Measurements from ENCODE around the gene TPRA1. TPM values are rescaled to one million over a fixed set of nuclear protein-coding genes. Genes with fewer than 3 reads are reported as not detected.

TPRA1 gene
- total and polyA plus RNA-seq, 2 of the 4 experiments (the other 2 are of a cell fraction) = 17.9 to 40.1 TPM

DNA sequence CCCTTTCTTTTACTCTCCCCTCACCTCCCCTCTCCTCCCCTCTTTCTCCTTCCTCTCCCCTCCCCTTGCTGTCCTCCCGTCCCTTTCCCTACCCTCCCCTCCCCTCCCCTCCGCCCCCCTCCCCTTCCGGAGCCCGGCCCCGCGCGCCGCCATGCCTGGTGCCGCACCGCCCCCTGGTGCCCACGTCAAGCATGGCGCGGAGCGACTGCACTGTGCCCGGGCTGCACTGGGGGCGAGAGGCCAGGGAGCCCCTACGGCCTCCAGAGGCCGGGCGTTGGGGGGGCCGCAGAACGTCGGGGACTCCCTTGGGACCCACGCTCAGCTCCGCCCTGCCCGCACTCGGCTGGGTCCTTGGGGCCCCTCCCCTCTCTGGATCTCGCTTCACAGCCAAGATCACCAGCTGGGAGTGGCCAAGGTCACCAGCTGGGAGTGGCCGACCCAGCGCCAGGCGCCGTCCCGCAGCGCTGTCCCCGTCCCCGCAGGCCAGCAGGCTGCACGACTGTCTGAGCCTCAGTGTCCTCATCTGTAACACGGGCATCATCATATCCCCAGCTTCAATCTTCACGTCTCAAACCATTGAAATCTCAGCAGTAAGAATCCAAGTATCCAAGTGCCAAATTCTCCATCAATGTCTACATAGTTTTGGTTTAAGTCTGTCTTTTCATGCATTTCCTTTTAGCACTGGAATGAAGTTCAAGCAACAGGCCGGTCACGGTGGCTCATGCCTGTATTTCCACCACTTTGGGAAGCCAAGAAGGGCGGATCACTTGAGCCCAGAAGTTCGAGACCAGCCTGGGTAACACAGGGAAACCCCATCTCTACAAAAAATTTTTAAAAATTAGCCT lies 42.5 kb downstream of the TPRA1 start:
- Histone ChIP-seq H3K27ac (ENCODE audit: insufficient read depth, low read length) (no peak overlapping the region), H4K91ac (ENCODE audit: insufficient read depth, low read depth, low read length) (no peak overlapping the region; the same call in 1 of the 2 replicates), H3K36me3 (ENCODE audit: control insufficient read depth, insufficient read depth, low read length) (no peaks in the 10 kb centered on the region), H3K79me1 (ENCODE audit: low read depth in 1 of 2, low read length in 2 of 2) (no peaks in the 10 kb centered on the region), H3K4me2 (ENCODE audit: low read depth, low read length) (peak overlapping the region; percentile 94), H3K18ac (ENCODE audit: low read depth, low read length) (no peak overlapping the region; the same call in 1 of the 2 replicates), H3K9me1 (ENCODE audit: insufficient read depth, low read length) (no peaks in the 10 kb centered on the region), H3K27me3 (ENCODE audit: control insufficient read depth, insufficient read depth, low read length) (peaks cover 7% of the 10 kb centered on the region), H2BK120ac (ENCODE audit: low read depth, low read length) (no peak overlapping the region), H3K9me3 (ENCODE audit: control insufficient read depth, insufficient read depth, low read length) (no peaks in the 10 kb centered on the region), H2BK5ac (ENCODE audit: low read depth, low read length, poor library complexity, severe bottlenecking) (no peak overlapping the region), H4K8ac (ENCODE audit: low read depth in 2 of 2, low read length in 2 of 2) (peak overlapping the region; percentile 78 to 85; a peak in 3 of 4 replicates), H3K23ac (ENCODE audit: low read depth, low read length) (no peak overlapping the region), H4K5ac (ENCODE audit: low read depth, low read length) (no peak overlapping the region; the same call in 1 of the 2 replicates), H2AK5ac (ENCODE audit: low read depth, low read length) (no peak overlapping the region), H2AK9ac (replicated peaks; ENCODE audit: low read depth, low read length, poor library complexity) (peak overlapping the region; percentile 29), H3K9ac (ENCODE audit: low read depth, low read length) (peak overlapping the region; percentile 47; the same call in 1 of the 2 replicates), H3K4me1 (ENCODE audit: control insufficient read depth, insufficient read depth, low read length) (no peaks in the 10 kb centered on the region; the same call in 1 of the 2 replicates), H4K20me1 (ENCODE audit: insufficient read depth, low read length) (no peaks in the 10 kb centered on the region), H2AFZ (replicated peaks; ENCODE audit: low read length, poor library complexity) (peak overlapping the region; percentile 95), H2BK15ac (ENCODE audit: low read depth, low read length) (no peak overlapping the region), H3K4ac (ENCODE audit: low read depth, low read length) (peak overlapping the region; percentile 2), H2BK20ac (ENCODE audit: low read depth, low read length) (no peak overlapping the region; the same call in 1 of the 2 replicates), H3K4me3 (ENCODE audit: insufficient read depth, low read depth, low read length) (peak overlapping the region; percentile 43), H3K14ac (replicated peaks; ENCODE audit: low read depth, low read length) (0 out of 2 replicates have a peak overlapping the region, but pooled peaks have one; percentile 28), H3K56ac (ENCODE audit: extremely low read depth, insufficient read depth, low read length) (no peak overlapping the region)
- ChIA-PET POLR2A (ENCODE audit: unreplicated experiment) (no interaction called here), CTCF (interaction anchor here (0.5 to 0.7 kb wide), 3 partner anchors 8 to 955 kb away, joined by 3 to 5 read pairs (median 3); no protein-coding TSS in a partner anchor)
- ATAC-seq (ENCODE audit: low read depth) (peak; percentile 91), DNase-seq (peak; percentile 19)
- BruUV-seq (replicated peaks) = no TSS peak
- WGBS, 2 experiments (ENCODE audit: extremely low coverage in 2 of 2, insufficient read length in 1 of 2) = 0% methylated on average over 29 of the region's 42 CpGs; no CpG with 5 or more reads in 1 of the 2 experiments
- dilution Hi-C loops (cut with HindIII; ENCODE audit: low sequenced_read_pairs, unreplicated experiment) (no loop called here), intact Hi-C loops (cut with micrococcal nuclease) (loop anchor here (10.0 kb wide), 1 partner anchor 543 kb away; no protein-coding TSS in a partner anchor), in situ Hi-C loops (cut with MboI; ENCODE audit: low sequenced_read_pairs) (loop anchor here (10.0 kb wide), 1 partner anchor 873 kb away; no protein-coding TSS in a partner anchor)
- TF ChIP-seq SMC3 (IDR thresholded peaks at IDR 0.05; ENCODE audit: low read depth, low read length) (peak; percentile 40), CEBPB (IDR thresholded peaks at IDR 0.05; ENCODE audit: low read depth, low read length) (no peak), MAFK (IDR thresholded peaks at IDR 0.05; ENCODE audit: low read depth, low read length) (no peak), NFE2L2 (IDR thresholded peaks at IDR 0.05; ENCODE audit: low read depth, low read length) (no peak), RCOR1 (IDR thresholded peaks at IDR 0.05; ENCODE audit: insufficient replicate concordance, low read length) (no peak), BHLHE40 (IDR thresholded peaks at IDR 0.05; ENCODE audit: low read depth, low read length) (no peak), FOS (IDR thresholded peaks at IDR 0.05; ENCODE audit: low read depth, low read length) (no peak), MXI1 (IDR thresholded peaks at IDR 0.05; ENCODE audit: borderline replicate concordance, low read depth, low read length) (no peak), RAD21 (IDR thresholded peaks at IDR 0.05; ENCODE audit: low read length) (peak; percentile 57), MAZ (IDR thresholded peaks at IDR 0.05; ENCODE audit: borderline replicate concordance, low read depth, low read length) (peak; percentile 79; the same call in 1 of the 2 replicates), RFX5 (IDR thresholded peaks at IDR 0.05; ENCODE audit: low read depth, low read length) (no peak), POLR2A (IDR thresholded peaks at IDR 0.05; ENCODE audit: low read depth, low read length) (no peak), CHD1 (IDR thresholded peaks at IDR 0.05; ENCODE audit: low read depth, low read length) (no peak)
- TF ChIP-seq, protein P1, sequence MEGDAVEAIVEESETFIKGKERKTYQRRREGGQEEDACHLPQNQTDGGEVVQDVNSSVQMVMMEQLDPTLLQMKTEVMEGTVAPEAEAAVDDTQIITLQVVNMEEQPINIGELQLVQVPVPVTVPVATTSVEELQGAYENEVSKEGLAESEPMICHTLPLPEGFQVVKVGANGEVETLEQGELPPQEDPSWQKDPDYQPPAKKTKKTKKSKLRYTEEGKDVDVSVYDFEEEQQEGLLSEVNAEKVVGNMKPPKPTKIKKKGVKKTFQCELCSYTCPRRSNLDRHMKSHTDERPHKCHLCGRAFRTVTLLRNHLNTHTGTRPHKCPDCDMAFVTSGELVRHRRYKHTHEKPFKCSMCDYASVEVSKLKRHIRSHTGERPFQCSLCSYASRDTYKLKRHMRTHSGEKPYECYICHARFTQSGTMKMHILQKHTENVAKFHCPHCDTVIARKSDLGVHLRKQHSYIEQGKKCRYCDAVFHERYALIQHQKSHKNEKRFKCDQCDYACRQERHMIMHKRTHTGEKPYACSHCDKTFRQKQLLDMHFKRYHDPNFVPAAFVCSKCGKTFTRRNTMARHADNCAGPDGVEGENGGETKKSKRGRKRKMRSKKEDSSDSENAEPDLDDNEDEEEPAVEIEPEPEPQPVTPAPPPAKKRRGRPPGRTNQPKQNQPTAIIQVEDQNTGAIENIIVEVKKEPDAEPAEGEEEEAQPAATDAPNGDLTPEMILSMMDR (conservative IDR thresholded peaks at IDR 0.05; ENCODE audit: low read depth, low read length) = peak; percentile 58
- TF ChIP-seq, protein P2, sequence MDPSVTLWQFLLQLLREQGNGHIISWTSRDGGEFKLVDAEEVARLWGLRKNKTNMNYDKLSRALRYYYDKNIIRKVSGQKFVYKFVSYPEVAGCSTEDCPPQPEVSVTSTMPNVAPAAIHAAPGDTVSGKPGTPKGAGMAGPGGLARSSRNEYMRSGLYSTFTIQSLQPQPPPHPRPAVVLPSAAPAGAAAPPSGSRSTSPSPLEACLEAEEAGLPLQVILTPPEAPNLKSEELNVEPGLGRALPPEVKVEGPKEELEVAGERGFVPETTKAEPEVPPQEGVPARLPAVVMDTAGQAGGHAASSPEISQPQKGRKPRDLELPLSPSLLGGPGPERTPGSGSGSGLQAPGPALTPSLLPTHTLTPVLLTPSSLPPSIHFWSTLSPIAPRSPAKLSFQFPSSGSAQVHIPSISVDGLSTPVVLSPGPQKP (IDR thresholded peaks at IDR 0.05; ENCODE audit: borderline replicate concordance, low read depth, low read length) = no peak
